Loucy (cell line): Measurements from ENCODE around the gene KLHL3.

ENCODE experiments used
- EZH2phosphoT487 ChIP-seq: fragments of 200-600 bp; IDR thresholded peaks from 2 replicates; pipeline ENCODE4 v1.6.1; 2018; ENCODE audit warnings: antibody characterized with exemption, mild to moderate bottlenecking, moderate library complexity, borderline replicate concordance
- TF ChIP-seq, protein P1 (sequence below): fragments of 200-600 bp; sonication (generic); conservative IDR thresholded peaks from 2 replicates; pipeline ENCODE4 v1.5.1; 2014; ENCODE audit warnings: mild to moderate bottlenecking, antibody characterized with exemption, low read length

GRCh38 chr5:137758715-137759306 lies 22.9 kb upstream of the KLHL3 start:
- TF ChIP-seq, protein P1, sequence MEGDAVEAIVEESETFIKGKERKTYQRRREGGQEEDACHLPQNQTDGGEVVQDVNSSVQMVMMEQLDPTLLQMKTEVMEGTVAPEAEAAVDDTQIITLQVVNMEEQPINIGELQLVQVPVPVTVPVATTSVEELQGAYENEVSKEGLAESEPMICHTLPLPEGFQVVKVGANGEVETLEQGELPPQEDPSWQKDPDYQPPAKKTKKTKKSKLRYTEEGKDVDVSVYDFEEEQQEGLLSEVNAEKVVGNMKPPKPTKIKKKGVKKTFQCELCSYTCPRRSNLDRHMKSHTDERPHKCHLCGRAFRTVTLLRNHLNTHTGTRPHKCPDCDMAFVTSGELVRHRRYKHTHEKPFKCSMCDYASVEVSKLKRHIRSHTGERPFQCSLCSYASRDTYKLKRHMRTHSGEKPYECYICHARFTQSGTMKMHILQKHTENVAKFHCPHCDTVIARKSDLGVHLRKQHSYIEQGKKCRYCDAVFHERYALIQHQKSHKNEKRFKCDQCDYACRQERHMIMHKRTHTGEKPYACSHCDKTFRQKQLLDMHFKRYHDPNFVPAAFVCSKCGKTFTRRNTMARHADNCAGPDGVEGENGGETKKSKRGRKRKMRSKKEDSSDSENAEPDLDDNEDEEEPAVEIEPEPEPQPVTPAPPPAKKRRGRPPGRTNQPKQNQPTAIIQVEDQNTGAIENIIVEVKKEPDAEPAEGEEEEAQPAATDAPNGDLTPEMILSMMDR = no peak
- TF ChIP-seq EZH2phosphoT487 = no peak
